Panc1 (cell line): ENCODE results near the gene PNPLA8.

Source experiments
- CTCF ChIP-seq: fragments of 450-650 bp; IDR thresholded peaks from 2 replicates; pipeline ENCODE4 v1.5.1; 2017; ENCODE audit warnings: mild to moderate bottlenecking
- POLR2AphosphoS5 ChIP-seq: IDR thresholded peaks from 2 replicates; pipeline ENCODE4 v1.6.1; 2012; ENCODE audit warnings: mild to moderate bottlenecking, low read depth, low read length, moderate library complexity
- SIN3A ChIP-seq: IDR thresholded peaks from 2 replicates; pipeline ENCODE4 v1.6.1; 2012; ENCODE audit warnings: low read depth, mild to moderate bottlenecking, low read length, moderate library complexity, borderline replicate concordance; ENCODE audit not compliant: insufficient read depth
- TCF7L2 ChIP-seq: IDR thresholded peaks from 2 replicates; pipeline ENCODE4 v1.6.1; 2011; ENCODE audit warnings: mild to moderate bottlenecking, low read depth, low read length, inconsistent platforms
- TF ChIP-seq, protein P1 (sequence below), 2 experiments: IDR thresholded peaks; 2 replicates each; pipeline ENCODE4 v1.6.1; 2011 to 2012; ENCODE audit warnings: low read depth in 2 of 2, control low read depth in 1 of 2, low read length in 1 of 2, mild to moderate bottlenecking in 1 of 2, moderate library complexity in 1 of 2; ENCODE audit not compliant: insufficient read depth in 1 of 2

- TF ChIP-seq CTCF: no peak
- TF ChIP-seq TCF7L2: no peak
- TF ChIP-seq POLR2AphosphoS5: no peak
- TF ChIP-seq, protein P1, sequence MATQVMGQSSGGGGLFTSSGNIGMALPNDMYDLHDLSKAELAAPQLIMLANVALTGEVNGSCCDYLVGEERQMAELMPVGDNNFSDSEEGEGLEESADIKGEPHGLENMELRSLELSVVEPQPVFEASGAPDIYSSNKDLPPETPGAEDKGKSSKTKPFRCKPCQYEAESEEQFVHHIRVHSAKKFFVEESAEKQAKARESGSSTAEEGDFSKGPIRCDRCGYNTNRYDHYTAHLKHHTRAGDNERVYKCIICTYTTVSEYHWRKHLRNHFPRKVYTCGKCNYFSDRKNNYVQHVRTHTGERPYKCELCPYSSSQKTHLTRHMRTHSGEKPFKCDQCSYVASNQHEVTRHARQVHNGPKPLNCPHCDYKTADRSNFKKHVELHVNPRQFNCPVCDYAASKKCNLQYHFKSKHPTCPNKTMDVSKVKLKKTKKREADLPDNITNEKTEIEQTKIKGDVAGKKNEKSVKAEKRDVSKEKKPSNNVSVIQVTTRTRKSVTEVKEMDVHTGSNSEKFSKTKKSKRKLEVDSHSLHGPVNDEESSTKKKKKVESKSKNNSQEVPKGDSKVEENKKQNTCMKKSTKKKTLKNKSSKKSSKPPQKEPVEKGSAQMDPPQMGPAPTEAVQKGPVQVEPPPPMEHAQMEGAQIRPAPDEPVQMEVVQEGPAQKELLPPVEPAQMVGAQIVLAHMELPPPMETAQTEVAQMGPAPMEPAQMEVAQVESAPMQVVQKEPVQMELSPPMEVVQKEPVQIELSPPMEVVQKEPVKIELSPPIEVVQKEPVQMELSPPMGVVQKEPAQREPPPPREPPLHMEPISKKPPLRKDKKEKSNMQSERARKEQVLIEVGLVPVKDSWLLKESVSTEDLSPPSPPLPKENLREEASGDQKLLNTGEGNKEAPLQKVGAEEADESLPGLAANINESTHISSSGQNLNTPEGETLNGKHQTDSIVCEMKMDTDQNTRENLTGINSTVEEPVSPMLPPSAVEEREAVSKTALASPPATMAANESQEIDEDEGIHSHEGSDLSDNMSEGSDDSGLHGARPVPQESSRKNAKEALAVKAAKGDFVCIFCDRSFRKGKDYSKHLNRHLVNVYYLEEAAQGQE (IDR thresholded peaks at IDR 0.05; ENCODE audit: insufficient read depth in 1 of 2, low read depth in 2 of 2, low read length in 1 of 2): no peak
- no peak for TF ChIP-seq SIN3A
These were observed 69.8 kb downstream of the PNPLA8 start, which contains the start of gene NRCAM for GRCh38 chr7:108455998-108456677.
